VCaP (cell line): Measurements from ENCODE around the gene ANKLE2.

Experiments
- H3K27ac ChIP-seq: fragments of 450-650 bp; 2 replicates; pipeline ENCODE4 v1.5.1; 2017
- TF ChIP-seq, protein P1 (sequence below): fragments of 450-650 bp; conservative IDR thresholded peaks from 2 replicates; pipeline ENCODE4 v1.5.1; 2017; ENCODE audit warnings: mild to moderate bottlenecking, moderate library complexity

Gene ANKLE2

DNA sequence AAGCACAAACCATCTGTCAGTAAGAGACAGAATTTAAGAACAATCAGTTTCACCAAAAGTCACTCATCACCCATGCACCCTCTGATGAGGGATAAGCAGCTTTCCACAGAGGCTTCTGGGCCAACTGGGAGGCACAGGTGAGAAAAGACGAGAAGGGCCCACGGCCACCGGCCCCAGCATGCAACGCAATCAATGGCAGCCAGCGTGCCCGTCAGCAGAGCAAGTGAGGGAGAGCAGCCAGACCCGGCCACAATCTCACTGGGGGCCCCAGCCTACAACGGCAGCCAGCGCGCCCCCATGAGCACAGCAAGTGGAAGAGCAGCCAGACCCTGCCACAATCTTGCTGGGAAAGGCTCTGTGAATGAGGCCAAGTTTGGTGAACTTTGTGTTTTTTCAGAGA is 13.3 kb downstream of the ANKLE2 start:
- TF ChIP-seq, protein P1, sequence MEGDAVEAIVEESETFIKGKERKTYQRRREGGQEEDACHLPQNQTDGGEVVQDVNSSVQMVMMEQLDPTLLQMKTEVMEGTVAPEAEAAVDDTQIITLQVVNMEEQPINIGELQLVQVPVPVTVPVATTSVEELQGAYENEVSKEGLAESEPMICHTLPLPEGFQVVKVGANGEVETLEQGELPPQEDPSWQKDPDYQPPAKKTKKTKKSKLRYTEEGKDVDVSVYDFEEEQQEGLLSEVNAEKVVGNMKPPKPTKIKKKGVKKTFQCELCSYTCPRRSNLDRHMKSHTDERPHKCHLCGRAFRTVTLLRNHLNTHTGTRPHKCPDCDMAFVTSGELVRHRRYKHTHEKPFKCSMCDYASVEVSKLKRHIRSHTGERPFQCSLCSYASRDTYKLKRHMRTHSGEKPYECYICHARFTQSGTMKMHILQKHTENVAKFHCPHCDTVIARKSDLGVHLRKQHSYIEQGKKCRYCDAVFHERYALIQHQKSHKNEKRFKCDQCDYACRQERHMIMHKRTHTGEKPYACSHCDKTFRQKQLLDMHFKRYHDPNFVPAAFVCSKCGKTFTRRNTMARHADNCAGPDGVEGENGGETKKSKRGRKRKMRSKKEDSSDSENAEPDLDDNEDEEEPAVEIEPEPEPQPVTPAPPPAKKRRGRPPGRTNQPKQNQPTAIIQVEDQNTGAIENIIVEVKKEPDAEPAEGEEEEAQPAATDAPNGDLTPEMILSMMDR = no peak
- H3K27ac ChIP-seq = no peak overlapping the region

DNA sequence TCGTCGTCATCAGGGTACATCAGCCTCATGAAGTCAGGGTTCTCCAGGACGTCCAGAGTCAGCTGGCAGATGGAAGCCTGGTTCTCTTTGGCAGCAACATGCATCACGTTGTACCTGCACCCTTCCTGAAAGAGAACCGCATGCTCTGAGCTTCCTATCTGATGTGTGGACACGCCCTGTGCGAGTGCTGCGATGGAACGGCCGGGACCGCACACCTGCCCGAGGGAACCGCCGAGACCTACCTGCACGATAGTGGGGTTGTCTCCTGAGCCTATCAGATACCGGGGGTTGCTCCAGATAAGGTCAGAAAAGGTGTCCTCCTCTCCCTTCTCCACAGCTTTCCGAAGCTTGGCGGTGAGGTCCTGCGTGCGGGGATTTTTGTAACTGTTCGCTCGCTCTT is 13.7 kb downstream of the ANKLE2 start:
- H3K27ac ChIP-seq = no peak overlapping the region
- TF ChIP-seq, protein P1 = no peak

DNA sequence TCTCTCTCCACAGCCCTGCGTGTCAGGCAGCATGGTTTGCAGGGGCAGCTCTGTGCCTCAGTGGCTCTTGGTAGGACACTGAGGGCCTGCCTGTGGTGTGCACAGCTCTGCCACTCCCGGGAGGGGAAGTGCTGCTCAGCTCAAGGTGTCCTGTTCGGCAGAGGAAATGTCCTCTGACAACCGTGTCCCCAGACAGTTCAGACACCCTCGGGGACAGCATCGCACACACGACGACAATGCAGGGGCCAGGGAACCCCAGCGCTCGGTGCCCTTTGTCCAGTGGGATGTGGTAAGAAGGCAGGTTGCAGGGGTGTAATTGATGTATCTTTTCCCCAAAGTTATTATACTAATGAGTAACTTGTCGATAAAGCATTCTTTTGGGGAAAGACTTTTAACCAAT is 14.2 kb downstream of the ANKLE2 start:
- no peak overlapping the region for H3K27ac ChIP-seq
- TF ChIP-seq, protein P1 = no peak

DNA sequence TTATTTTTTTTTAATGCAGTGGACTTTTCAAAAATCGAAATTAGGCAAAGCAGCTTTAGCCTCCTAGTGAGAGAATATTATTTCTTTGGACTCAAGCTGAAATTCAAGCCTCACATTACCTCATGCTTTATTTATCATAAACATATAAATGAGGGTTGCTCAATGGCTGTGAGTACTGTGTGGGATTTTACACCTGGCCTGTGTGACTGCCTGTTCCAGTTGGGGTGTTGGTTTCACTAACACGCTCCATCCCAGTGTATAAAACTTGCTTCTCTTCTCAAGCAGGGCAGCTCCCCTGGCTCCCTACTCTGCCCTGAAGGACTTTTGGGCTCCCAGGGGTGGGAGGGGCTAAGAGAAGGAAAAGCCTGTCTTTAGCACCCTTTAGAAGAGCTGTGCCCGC is 15.0 kb downstream of the ANKLE2 start:
- TF ChIP-seq, protein P1 = no peak

DNA sequence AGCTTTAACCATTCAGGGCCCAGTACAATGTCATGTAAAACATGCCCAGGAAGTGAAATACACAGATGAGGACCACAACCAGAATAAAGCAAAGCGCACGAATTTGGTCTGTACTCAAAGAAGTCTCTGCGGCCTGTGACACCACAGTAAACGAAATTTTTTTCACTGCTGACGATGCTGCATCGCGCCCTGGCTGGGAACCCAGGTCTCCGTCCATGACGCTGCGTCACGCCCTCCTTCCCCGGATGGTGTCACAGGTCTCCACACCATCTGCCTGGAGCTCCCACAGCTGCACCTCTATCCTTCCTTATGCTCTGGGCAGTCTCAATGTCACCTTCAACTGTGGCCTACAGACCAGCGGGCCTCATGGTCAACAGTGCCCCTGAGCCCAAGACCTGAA is 17.8 kb downstream of the ANKLE2 start:
- TF ChIP-seq, protein P1 = no peak
- H3K27ac ChIP-seq = no peak overlapping the region

More for the DNA sequence above, 15.0 kb downstream of the ANKLE2 start:
- no peak overlapping the region for H3K27ac ChIP-seq

DNA sequence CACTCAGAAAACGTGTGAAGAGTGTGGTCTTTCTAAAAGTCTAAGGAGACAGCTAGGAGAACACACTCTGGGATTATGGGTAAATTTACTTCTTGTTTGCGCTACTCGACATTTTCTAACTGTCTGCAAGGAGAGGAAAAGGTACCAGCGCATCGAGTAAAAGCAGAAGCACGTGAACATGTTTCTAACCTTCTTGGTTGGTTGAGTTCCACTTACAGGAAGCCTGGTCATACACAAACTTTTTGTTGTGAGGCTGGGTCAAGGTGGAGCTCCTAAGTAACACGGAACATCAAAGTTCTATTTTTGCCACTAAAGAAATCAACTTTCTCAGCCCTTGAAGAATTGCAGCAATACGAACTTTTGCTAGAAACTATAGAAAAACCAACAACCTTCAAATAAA is 20.0 kb downstream of the ANKLE2 start:
- TF ChIP-seq, protein P1 = no peak
- no peak overlapping the region for H3K27ac ChIP-seq

DNA sequence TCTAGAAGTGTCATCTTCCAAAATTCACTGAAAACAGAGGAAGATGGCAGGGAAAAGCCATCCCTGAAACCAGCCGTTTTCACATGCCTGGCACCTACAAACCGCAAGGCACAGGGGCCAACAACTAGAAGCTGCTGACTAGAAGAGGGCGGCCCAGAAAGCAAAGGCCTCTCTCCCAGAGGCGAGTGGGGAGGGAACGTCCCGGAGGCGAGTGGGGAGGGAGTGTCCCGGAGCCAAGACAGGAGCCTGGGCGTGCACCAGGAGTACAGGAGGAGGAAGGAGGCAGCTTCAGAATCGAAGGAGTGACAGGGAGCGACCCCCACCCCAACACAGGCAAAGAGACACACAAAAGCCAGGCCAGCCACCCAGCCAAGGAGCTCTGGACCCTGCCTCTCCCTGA is 21.0 kb downstream of the ANKLE2 start:
- H3K27ac ChIP-seq = no peak overlapping the region
- TF ChIP-seq, protein P1 = no peak

DNA sequence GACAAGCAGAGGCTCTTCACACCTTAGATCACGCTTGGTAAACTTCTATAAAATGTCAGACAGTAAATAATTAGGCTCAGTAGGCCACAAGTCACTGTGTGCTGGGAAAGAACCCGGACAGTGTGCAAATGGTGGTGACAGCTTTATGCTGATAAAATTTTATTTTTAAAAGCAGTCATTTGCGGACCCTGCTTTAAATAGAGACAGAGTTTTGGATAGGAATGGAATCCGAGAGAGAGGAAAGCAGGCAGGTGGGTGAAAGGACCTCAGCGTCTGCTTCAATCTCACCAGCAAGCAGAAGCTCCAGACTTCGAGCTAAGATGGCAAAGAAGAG is 21.4 kb downstream of the ANKLE2 start:
- TF ChIP-seq, protein P1 = no peak
- H3K27ac ChIP-seq = no peak overlapping the region
